Tibial nerve (tissue), 4 donors: ENCODE results near the gene MYO1D. TPM values are rescaled to one million over a fixed set of nuclear protein-coding genes. Genes with fewer than 3 reads are reported as not detected.

Source experiments
- DNase-seq, 2 donors: peaks; one replicate each; pipeline ENCODE4 v3.0.0-alpha.2; 2019; ENCODE audit warnings: low spot score in 2 of 2
- H3K27ac ChIP-seq, 4 donors: fragments of 200-600 bp; sonication (generic) in 3 of 4; one replicate each; pipeline ENCODE4 v1.5.1; 2017 to 2019; ENCODE audit warnings: mild to moderate bottlenecking in 1 of 4
- H3K27me3 ChIP-seq, 2 donors: fragments of 200-600 bp; sonication (generic) in 1 of 2; one replicate each; pipeline versions ENCODE4 v1.5.1 to v1.6.0; 2017 to 2019
- H3K36me3 ChIP-seq, 3 donors: fragments of 200-600 bp; sonication (generic); one replicate each; pipeline ENCODE4 v1.5.1; 2018 to 2019
- H3K4me1 ChIP-seq, 4 donors: fragments of 200-600 bp; sonication (generic) in 3 of 4; one replicate each; pipeline ENCODE4 v1.5.1; 2017 to 2019
- H3K4me3 ChIP-seq, 4 donors: fragments of 200-600 bp; sonication (generic) in 3 of 4; one replicate each; pipeline ENCODE4 v1.5.1; 2017 to 2019; ENCODE audit warnings: mild to moderate bottlenecking in 1 of 4, moderate library complexity in 1 of 4
- H3K9me3 ChIP-seq, 4 donors: fragments of 200-600 bp; sonication (generic) in 3 of 4; one replicate each; pipeline ENCODE4 v1.5.1; 2017 to 2019
- CTCF ChIP-seq, 5 experiments: fragments of 200-600 bp in 3 of 5; fragments of 450-650 bp in 2 of 5; sonication (generic) in 3 of 5; IDR thresholded peaks; one replicate each; pipeline ENCODE4 v1.5.1; 2016 to 2019; ENCODE audit warnings: antibody characterized with exemption in 5 of 5, mild to moderate bottlenecking in 3 of 5, moderate library complexity in 2 of 5
- EP300 ChIP-seq, 2 donors: sonication (generic); formaldehyde crosslinking; IDR thresholded peaks; one replicate each; pipeline ENCODE4 v1.6.1; 2017; ENCODE audit warnings: antibody characterized with exemption in 2 of 2, mild to moderate bottlenecking in 1 of 2
- POLR2A ChIP-seq, 2 donors: fragments of 450-650 bp; IDR thresholded peaks; one replicate each; pipeline ENCODE4 v1.6.1; 2017; ENCODE audit warnings: antibody characterized with exemption in 2 of 2, mild to moderate bottlenecking in 2 of 2, moderate library complexity in 2 of 2
- WGBS, 2 donors: methylation state at CpG; one replicate each; pipeline ENCODE4 v1.1.5; 2018; 5-methylcytosine and 5-hydroxymethylcytosine counted together
- total RNA-seq, 4 donors: library from RNA; depleted of rRNA; stranded (reverse); fragments of >200 nt; gene quantifications; one replicate each; pipeline ENCODE4 v1.1.0, GENCODE V29; 2016

MYO1D gene
- total RNA-seq, 4 donors from 2014 or later: 28.5 to 49.6 (median 42.4) TPM

- Histone ChIP-seq H3K36me3 (peaks cover 0 to 22% (median 0%) of the 10 kb centered on the region in 3 donors), H3K27me3 (no peaks in the 10 kb centered on the region), H3K9me3 (no peaks in the 10 kb centered on the region), H3K4me3 (no peak overlapping the region), H3K27ac (no peak overlapping the region), H3K4me1 (no peaks in the 10 kb centered on the region)
- 89 to 94% methylated on average over 7 to 10 of the region's 13 CpGs for WGBS, 2 donors
- TF ChIP-seq CTCF (IDR thresholded peaks at IDR 0.05): no peak
- no peak for TF ChIP-seq EP300 (IDR thresholded peaks at IDR 0.05)
- no peak for TF ChIP-seq POLR2A (IDR thresholded peaks at IDR 0.05)
- no peak for DNase-seq
Observed at GRCh38 chr17:32731556-32732295, 145.2 kb downstream of the MYO1D start.

GRCh38 chr17:32727681-32728080 is 149.2 kb downstream of the MYO1D start:
- no peak for DNase-seq
- Histone ChIP-seq H3K4me3 (no peak overlapping the region), H3K36me3 (peaks cover 0 to 22% (median 0%) of the 10 kb centered on the region in 3 donors), H3K9me3 (peaks cover 0 to 8% (median 3%) of the 10 kb centered on the region in 4 donors), H3K4me1 (no peaks in the 10 kb centered on the region), H3K27me3 (no peaks in the 10 kb centered on the region), H3K27ac (no peak overlapping the region)
- TF ChIP-seq POLR2A (IDR thresholded peaks at IDR 0.05) (no peak), CTCF (IDR thresholded peaks at IDR 0.05) (no peak), EP300 (IDR thresholded peaks at IDR 0.05) (no peak)

GRCh38 chr17:32725697-32726096 is 151.2 kb downstream of the MYO1D start:
- TF ChIP-seq POLR2A (IDR thresholded peaks at IDR 0.05) (no peak), EP300 (IDR thresholded peaks at IDR 0.05) (no peak), CTCF (IDR thresholded peaks at IDR 0.05) (no peak)
- WGBS, 2 donors: 82 to 83% methylated on average over 1 of the region's 1 CpG
- H3K36me3 ChIP-seq: peaks cover 0 to 21% (median 0%) of the 10 kb centered on the region in 3 donors

DNA sequence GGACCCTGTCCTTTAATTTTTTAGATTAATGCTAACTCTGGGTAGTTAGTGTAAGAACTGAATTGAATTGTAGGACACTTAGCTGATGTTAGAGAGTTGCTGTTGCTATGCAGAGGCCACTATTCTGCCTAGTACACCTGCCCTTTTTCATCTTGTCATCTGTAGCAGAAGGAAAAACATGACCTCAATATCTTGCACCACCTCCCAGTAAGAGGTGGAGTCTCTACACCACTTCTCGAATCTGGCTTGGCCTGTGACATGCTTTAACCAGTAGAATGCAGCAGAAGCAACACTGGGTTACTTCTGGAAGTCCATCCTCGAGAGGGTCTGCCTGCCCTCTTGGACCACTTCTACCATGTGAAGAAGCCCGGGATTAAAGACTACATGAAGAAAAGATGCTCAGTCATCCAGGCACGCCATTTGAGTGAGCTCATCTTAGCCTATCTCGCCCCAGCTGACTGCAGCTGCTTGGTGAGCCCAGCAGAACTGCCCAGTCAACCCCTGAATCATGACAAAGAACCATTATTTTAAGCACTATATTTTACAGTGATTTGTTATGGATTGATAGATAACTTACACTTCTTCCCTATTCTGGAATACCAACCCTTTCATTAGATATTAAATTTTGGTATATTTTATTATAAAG is 153.5 kb downstream of the MYO1D start:
- Histone ChIP-seq H3K36me3 (peaks cover 0 to 25% (median 0%) of the 10 kb centered on the region in 3 donors), H3K27ac (no peak overlapping the region), H3K9me3 (peaks cover 0 to 8% (median 3%) of the 10 kb centered on the region in 4 donors), H3K4me1 (no peaks in the 10 kb centered on the region), H3K4me3 (no peak overlapping the region), H3K27me3 (no peaks in the 10 kb centered on the region)
- no peak for TF ChIP-seq CTCF (IDR thresholded peaks at IDR 0.05)
- no peak for TF ChIP-seq POLR2A (IDR thresholded peaks at IDR 0.05)
- TF ChIP-seq EP300 (IDR thresholded peaks at IDR 0.05): no peak
- WGBS, 2 donors: 63 to 83% methylated on average over 5 of the region's 5 CpGs
- DNase-seq: no peak

More at GRCh38 chr17:32725697-32726096, 151.2 kb downstream of the MYO1D start:
- no peak overlapping the region for H3K4me3 ChIP-seq
- H3K27me3 ChIP-seq: no peaks in the 10 kb centered on the region
- no peak for DNase-seq
- peaks cover 0 to 8% (median 3%) of the 10 kb centered on the region in 4 donors for H3K9me3 ChIP-seq
- no peak overlapping the region for H3K27ac ChIP-seq
- H3K4me1 ChIP-seq: no peaks in the 10 kb centered on the region

DNA sequence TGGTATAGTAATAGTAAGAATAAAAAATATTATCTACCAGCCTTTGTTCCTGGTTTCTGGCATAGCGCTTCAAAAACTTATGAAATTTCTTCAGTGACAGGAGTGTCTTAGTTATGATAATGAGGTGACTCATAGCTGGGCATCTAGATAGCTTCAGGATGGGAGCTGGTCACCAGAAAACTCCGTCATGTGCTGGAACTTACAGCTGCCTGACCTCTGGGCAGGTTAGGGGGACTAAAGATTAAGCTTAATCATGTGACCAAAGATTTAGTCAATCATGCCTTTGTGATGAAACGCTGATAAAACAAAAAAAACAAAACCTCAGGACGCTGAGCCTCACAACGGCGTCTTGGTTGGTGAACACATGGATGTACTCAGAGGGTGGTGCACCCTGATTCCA is 154.2 kb downstream of the MYO1D start:
- TF ChIP-seq POLR2A (IDR thresholded peaks at IDR 0.05): no peak
- no peak for TF ChIP-seq CTCF (IDR thresholded peaks at IDR 0.05)
- TF ChIP-seq EP300 (IDR thresholded peaks at IDR 0.05): no peak
- Histone ChIP-seq H3K4me1 (no peaks in the 10 kb centered on the region), H3K36me3 (peaks cover 0 to 26% (median 0%) of the 10 kb centered on the region in 3 donors), H3K4me3 (no peak overlapping the region), H3K9me3 (peaks cover 0 to 8% (median 3%) of the 10 kb centered on the region in 4 donors), H3K27ac (no peak overlapping the region), H3K27me3 (no peaks in the 10 kb centered on the region)
- WGBS, 2 donors: 81 to 87% methylated on average over 6 of the region's 6 CpGs
- no peak for DNase-seq
